ENCODE measurements around the gene AKAP13.

DNA sequence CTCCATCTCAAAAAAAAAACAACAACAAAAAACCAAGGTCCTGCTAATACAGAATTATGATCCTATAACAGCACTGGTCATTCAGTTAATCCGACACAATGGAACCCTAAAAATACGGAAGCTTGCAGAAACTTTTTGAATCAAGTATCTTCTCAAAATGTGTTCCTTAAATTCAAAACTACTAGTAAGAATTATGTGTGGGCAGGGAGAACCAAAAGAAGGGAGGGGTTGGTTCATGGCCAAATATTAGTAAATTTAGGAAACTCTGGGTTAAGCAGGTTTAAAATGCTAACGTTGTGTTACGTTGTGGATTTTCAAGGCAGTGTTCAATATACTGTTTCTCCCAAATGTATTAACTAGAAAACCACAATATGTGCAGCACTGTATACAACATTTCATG, 298.8 kb downstream of the AKAP13 start:
- TF ChIP-seq, protein P1, sequence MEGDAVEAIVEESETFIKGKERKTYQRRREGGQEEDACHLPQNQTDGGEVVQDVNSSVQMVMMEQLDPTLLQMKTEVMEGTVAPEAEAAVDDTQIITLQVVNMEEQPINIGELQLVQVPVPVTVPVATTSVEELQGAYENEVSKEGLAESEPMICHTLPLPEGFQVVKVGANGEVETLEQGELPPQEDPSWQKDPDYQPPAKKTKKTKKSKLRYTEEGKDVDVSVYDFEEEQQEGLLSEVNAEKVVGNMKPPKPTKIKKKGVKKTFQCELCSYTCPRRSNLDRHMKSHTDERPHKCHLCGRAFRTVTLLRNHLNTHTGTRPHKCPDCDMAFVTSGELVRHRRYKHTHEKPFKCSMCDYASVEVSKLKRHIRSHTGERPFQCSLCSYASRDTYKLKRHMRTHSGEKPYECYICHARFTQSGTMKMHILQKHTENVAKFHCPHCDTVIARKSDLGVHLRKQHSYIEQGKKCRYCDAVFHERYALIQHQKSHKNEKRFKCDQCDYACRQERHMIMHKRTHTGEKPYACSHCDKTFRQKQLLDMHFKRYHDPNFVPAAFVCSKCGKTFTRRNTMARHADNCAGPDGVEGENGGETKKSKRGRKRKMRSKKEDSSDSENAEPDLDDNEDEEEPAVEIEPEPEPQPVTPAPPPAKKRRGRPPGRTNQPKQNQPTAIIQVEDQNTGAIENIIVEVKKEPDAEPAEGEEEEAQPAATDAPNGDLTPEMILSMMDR (IDR thresholded peaks at IDR 0.05) = no peak
- TF ChIP-seq EZH2 (IDR thresholded peaks at IDR 0.05) = no peak
- no peak for TF ChIP-seq EZH2phosphoT487 (IDR thresholded peaks at IDR 0.05)

Measured in neural progenitor cell (in vitro differentiated cells).